ENCODE data around the gene VILL. TPM values are rescaled to one million over a fixed set of nuclear protein-coding genes. Genes with fewer than 3 reads are reported as not detected.

VILL gene
- total RNA-seq, 2 donors from 2014 or later = 3.6 to 10.4 TPM

DNA sequence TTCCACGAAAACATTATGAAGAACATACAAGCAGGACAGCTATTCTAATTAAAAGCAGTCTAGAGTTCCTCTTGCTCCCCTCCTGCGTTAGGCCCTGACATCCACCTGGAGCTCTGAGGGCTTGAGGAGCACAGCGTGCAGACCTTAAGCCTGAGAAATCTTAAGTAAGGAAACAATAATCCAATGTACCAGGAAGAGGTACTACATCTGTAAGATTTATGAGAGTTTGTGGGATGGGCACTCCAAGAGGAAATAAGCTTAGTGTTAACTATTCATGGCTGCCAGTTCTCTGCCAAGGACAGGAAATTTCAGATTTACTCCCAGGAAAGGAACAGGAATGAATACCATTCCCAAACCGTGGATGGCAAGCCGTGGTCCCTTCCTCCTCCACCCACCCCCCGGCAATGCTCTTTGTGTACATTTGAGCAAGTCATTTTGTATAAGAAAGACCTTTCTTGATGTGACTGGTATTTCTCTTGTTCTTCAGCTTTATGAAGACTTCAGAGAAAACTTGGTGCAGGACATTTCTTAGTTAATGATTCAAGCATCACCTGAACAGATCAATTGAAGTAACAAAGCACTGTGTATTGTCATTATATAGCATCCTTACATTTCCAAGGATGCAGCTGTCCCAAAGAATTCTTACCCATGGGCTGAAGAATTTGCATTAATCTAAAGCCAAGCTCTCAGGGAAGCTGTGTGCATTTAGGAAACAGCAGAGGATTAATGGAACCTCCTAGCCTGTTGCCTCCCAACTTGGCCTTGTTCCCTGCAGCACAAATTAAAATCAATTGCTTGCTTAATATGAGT lies 28.8 kb upstream of the VILL start:
- no peaks in the 10 kb centered on the region for H3K27me3 ChIP-seq
- DNase-seq = no peak
- WGBS, 2 donors = 49 to 57% methylated on average over 6 of the region's 6 CpGs
- no peaks in the 10 kb centered on the region for H3K9me3 ChIP-seq
- no peak for ATAC-seq
- no peak overlapping the region for H3K4me3 ChIP-seq
- peak overlapping the region in 3 of 4 donors; percentile 14 to 75 (median 51) for H3K27ac ChIP-seq
- intact Hi-C loops (cut with DNase I) = no loop called here
- H3K4me1 ChIP-seq = peaks cover 53% of the 10 kb centered on the region
- no peaks in the 10 kb centered on the region for H3K36me3 ChIP-seq (replicated peaks in 1 of 2; ENCODE audit: insufficient read depth in 1 of 2, low read depth in 2 of 2)
- no peak for TF ChIP-seq POLR2A (IDR thresholded peaks at IDR 0.05)
- TF ChIP-seq CTCF (IDR thresholded peaks at IDR 0.05) = no peak

DNA sequence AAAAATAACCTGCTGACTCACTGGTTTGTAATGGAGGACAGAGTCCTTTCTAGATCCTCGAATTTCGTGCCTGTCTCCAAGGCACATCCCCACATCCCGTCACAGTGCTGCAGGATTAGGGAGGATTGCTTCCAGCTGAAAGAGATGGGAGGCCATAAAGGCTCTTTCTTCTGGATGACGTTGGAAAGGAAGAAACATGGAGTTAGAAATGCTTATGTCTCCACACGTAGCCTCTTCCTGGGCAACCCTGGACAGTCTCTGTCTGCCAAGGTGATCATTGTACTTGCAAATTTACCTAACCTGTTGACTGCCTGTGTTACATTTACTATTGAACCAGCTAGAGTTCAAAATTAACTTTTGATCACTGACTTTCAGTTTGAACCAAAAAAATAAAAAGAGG lies 27.6 kb upstream of the VILL start:
- H3K27ac ChIP-seq = peak overlapping the region in 3 of 4 donors; percentile 25 to 75 (median 54)

DNA sequence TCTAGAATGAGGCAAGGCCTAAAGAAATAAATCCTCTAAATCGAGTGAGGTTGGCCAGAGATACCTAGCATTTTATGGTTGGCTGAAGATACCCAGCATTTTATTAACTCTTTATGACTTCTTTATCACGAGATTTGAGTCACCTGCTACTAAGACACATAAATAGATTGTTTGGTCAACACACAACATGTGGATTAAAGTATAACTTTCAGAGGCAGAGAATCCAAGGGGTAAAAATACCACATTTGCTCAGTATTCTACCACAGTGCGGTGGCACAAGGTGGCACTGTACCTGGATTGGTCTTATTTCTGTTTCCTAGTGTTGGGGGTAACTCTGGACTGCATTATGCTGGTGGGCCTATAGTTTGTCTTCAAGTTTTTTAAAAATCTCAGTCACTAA lies 27.0 kb upstream of the VILL start:
- Histone ChIP-seq H3K27ac (peak overlapping the region in 3 of 4 donors; percentile 25 to 75 (median 54)), H3K27me3 (no peaks in the 10 kb centered on the region), H3K36me3 (replicated peaks in 1 of 2; ENCODE audit: insufficient read depth in 1 of 2, low read depth in 2 of 2) (no peaks in the 10 kb centered on the region), H3K4me1 (peaks cover 59% of the 10 kb centered on the region), H3K4me3 (no peak overlapping the region), H3K9me3 (no peaks in the 10 kb centered on the region)
- intact Hi-C loops (cut with DNase I) = no loop called here
- TF ChIP-seq CTCF (IDR thresholded peaks at IDR 0.05) (no peak), POLR2A (IDR thresholded peaks at IDR 0.05) (no peak)
- 45 to 54% methylated on average over 3 of the region's 3 CpGs for WGBS, 2 donors
- ATAC-seq (no peak), DNase-seq (no peak)

More for the DNA sequence above, 27.6 kb upstream of the VILL start:
- Histone ChIP-seq H3K36me3 (replicated peaks in 1 of 2; ENCODE audit: insufficient read depth in 1 of 2, low read depth in 2 of 2) (no peaks in the 10 kb centered on the region), H3K4me1 (peaks cover 60% of the 10 kb centered on the region), H3K9me3 (no peaks in the 10 kb centered on the region), H3K27me3 (no peaks in the 10 kb centered on the region), H3K4me3 (no peak overlapping the region)
- no peak for TF ChIP-seq POLR2A (IDR thresholded peaks at IDR 0.05)
- TF ChIP-seq CTCF (IDR thresholded peaks at IDR 0.05) = no peak
- WGBS, 2 donors = 57 to 73% methylated on average over 5 of the region's 5 CpGs
- no peak for ATAC-seq
- intact Hi-C loops (cut with DNase I) = no loop called here
- no peak for DNase-seq

DNA sequence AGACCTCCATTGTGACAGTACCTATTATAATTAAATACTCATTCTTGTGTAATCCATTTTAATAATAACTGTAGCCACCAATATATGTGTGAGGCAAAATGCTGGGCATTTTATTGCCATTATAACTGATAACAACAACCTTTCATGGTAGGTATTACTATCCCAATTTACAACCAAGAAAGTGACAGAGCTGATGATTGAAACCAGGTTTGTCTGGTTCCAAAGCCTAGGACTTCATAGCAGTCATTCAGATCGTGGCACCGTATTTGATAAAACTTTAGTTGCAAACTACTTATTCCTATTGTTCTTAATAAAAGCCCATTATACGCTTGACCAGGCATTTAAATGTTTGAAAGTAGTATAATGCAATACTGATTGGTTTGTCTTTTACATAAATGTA lies 26.4 kb upstream of the VILL start:
- DNase-seq (no peak), ATAC-seq (no peak)
- TF ChIP-seq POLR2A (IDR thresholded peaks at IDR 0.05) (no peak), CTCF (IDR thresholded peaks at IDR 0.05) (no peak)
- peaks cover 54% of the 10 kb centered on the region for H3K4me1 ChIP-seq
- H3K9me3 ChIP-seq = no peaks in the 10 kb centered on the region
- WGBS, 2 donors = 25 to 43% methylated on average over 3 of the region's 3 CpGs
- no peak overlapping the region for H3K4me3 ChIP-seq
- no peaks in the 10 kb centered on the region for H3K36me3 ChIP-seq (replicated peaks in 1 of 2; ENCODE audit: insufficient read depth in 1 of 2, low read depth in 2 of 2)
- H3K27me3 ChIP-seq = no peaks in the 10 kb centered on the region
- peak overlapping the region; percentile 60 to 75 (median 64) for H3K27ac ChIP-seq
- intact Hi-C loops (cut with DNase I) = no loop called here

DNA sequence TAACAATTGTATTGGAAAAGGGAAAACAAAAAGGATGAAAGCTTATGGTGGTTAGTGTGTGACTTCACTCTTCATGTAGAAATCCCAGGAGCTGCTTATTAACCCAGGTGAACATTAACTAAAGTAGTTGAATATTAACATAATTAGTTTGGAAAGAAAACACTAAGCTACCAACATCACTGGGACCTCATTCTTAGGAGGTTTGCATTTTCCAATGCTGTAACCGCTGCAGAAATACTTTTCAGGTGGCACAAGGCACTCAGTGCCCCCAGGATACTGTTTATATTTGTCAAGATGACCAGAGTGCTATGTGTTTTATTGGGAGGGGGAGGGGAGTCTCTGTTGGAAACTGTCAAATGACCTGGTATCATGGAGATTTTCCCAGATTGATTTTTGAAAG lies 25.9 kb upstream of the VILL start:
- Histone ChIP-seq H3K4me1 (peaks cover 53% of the 10 kb centered on the region), H3K4me3 (no peak overlapping the region), H3K9me3 (no peaks in the 10 kb centered on the region), H3K36me3 (replicated peaks in 1 of 2; ENCODE audit: insufficient read depth in 1 of 2, low read depth in 2 of 2) (no peaks in the 10 kb centered on the region), H3K27ac (peak overlapping the region; percentile 60 to 75 (median 64)), H3K27me3 (no peaks in the 10 kb centered on the region)
- DNase-seq (no peak), ATAC-seq (peak; percentile 87)
- TF ChIP-seq CTCF (IDR thresholded peaks at IDR 0.05) (no peak), POLR2A (IDR thresholded peaks at IDR 0.05) (peak in 1 of 3 donors; percentile 19)
- intact Hi-C loops (cut with DNase I) = loop anchor here (5.0 kb wide), 1 partner anchor 107 kb away; no protein-coding TSS in a partner anchor
- 0 to 35% methylated on average over 1 of the region's 1 CpG for WGBS, 2 donors

All from body of pancreas (tissue), 4 donors.